Measurements from ENCODE around the gene ITPR2. TPM values are rescaled to one million over a fixed set of nuclear protein-coding genes. Genes with fewer than 3 reads are reported as not detected.

ITPR2 gene
- total RNA-seq, 1 donor: 19.2 TPM

DNA sequence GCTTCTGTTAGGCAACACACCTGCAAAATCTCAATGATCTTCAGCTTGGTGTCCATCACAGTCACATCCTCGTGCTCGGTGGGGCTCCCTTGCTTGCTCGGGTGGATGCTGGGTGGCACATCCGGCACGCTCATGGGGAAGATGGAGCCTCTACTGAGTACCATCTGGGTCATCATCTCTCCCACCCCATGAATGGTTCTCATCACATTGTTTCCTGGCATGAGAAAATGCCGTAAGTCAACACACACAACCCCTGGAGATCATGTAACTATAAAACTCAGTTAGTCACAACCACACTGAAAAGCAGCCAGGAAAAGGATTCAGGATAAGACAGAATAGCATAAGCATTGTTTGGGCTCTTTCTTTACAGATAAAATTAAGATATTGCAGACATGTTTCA, 201.1 kb downstream of the ITPR2 start:
- DNase-seq (ENCODE audit: insufficient read length, low spot score, missing footprints): peak; percentile 79
- H3K27ac ChIP-seq (ENCODE audit: low read depth, low read length): peak overlapping the region; percentile 87
- peaks cover 53% of the 10 kb centered on the region for H3K4me1 ChIP-seq (ENCODE audit: insufficient read depth, low read length)

DNA sequence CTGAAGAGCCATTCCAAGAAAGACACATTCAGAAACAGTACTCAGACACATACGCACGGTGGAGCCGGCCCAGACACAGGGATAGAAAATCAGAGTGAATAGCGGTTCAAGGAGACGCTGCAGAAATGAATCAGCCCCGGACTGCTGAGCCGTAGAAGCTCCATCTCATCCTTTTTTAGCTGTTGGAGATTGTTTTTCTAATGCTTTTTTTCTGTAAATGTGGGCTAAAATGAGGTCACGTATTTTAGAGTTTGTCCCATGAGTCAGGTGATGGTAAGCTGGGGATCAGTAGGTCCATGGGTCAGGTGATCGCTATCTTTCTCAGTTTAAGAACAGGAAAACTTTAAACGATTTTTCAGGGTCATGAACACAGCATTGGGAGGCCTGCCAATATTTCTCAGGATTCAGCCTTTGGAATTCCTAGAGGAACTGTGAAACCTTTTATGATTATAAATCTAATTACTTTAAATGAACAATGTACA, 202.4 kb downstream of the ITPR2 start:
- Histone ChIP-seq H3K4me2 (ENCODE audit: insufficient read depth, low read length) (peak overlapping the region; percentile 85), H3K27me3 (ENCODE audit: insufficient read depth, low read length) (no peaks in the 10 kb centered on the region), H3K4me1 (ENCODE audit: insufficient read depth, low read length) (peaks cover 46% of the 10 kb centered on the region), H3K36me3 (ENCODE audit: insufficient read depth, low read length) (no peaks in the 10 kb centered on the region), H3K79me2 (ENCODE audit: insufficient read depth, low read length) (no peaks in the 10 kb centered on the region), H2AFZ (ENCODE audit: low read length) (peak overlapping the region; percentile 43), H4K20me1 (ENCODE audit: insufficient read depth, low read length) (no peaks in the 10 kb centered on the region), H3K27ac (ENCODE audit: low read depth, low read length) (peak overlapping the region; percentile 87), H3K4me3 (ENCODE audit: insufficient read depth, low read length) (peak overlapping the region; percentile 53), H3K9me3 (ENCODE audit: low read depth, low read length) (no peaks in the 10 kb centered on the region)
- DNase-seq (ENCODE audit: insufficient read length, low spot score, missing footprints): peak; percentile 39
- TF ChIP-seq, protein P1, sequence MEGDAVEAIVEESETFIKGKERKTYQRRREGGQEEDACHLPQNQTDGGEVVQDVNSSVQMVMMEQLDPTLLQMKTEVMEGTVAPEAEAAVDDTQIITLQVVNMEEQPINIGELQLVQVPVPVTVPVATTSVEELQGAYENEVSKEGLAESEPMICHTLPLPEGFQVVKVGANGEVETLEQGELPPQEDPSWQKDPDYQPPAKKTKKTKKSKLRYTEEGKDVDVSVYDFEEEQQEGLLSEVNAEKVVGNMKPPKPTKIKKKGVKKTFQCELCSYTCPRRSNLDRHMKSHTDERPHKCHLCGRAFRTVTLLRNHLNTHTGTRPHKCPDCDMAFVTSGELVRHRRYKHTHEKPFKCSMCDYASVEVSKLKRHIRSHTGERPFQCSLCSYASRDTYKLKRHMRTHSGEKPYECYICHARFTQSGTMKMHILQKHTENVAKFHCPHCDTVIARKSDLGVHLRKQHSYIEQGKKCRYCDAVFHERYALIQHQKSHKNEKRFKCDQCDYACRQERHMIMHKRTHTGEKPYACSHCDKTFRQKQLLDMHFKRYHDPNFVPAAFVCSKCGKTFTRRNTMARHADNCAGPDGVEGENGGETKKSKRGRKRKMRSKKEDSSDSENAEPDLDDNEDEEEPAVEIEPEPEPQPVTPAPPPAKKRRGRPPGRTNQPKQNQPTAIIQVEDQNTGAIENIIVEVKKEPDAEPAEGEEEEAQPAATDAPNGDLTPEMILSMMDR (IDR thresholded peaks at IDR 0.05; ENCODE audit: extremely low read depth, low read depth, low read length): no peak

More for the DNA sequence above, 201.1 kb downstream of the ITPR2 start:
- no peaks in the 10 kb centered on the region for H4K20me1 ChIP-seq (ENCODE audit: insufficient read depth, low read length)
- TF ChIP-seq, protein P1 (IDR thresholded peaks at IDR 0.05; ENCODE audit: extremely low read depth, low read depth, low read length): no peak
- H3K36me3 ChIP-seq (ENCODE audit: insufficient read depth, low read length): no peaks in the 10 kb centered on the region
- no peaks in the 10 kb centered on the region for H3K27me3 ChIP-seq (ENCODE audit: insufficient read depth, low read length)
- no peak overlapping the region for H2AFZ ChIP-seq (ENCODE audit: low read length)
- H3K4me3 ChIP-seq (ENCODE audit: insufficient read depth, low read length): no peak overlapping the region
- H3K4me2 ChIP-seq (ENCODE audit: insufficient read depth, low read length): peak overlapping the region; percentile 15
- no peaks in the 10 kb centered on the region for H3K79me2 ChIP-seq (ENCODE audit: insufficient read depth, low read length)
- H3K9me3 ChIP-seq (ENCODE audit: low read depth, low read length): no peaks in the 10 kb centered on the region

DNA sequence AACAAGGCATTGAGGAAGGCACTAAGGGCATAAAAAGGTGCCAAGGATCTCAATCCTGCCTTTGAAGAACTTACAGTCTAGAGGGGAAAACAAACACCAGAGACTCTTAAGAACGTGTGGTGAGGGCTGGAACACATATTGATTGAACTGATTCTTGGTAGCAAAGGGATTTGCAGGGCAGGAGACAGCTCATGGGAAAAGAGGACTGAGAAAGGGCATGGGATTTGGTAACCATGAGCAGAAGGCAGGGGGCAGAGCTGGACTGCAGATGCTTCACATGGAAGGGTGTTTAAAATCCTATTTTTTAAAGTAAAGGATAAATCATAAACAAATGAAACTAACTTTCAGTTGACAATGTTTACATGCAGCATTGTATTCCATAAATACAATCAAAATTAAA, 203.1 kb downstream of the ITPR2 start:
- no peak for DNase-seq (ENCODE audit: insufficient read length, low spot score, missing footprints)
- Histone ChIP-seq H3K9me3 (ENCODE audit: low read depth, low read length) (no peaks in the 10 kb centered on the region), H3K4me1 (ENCODE audit: insufficient read depth, low read length) (peaks cover 46% of the 10 kb centered on the region), H3K27me3 (ENCODE audit: insufficient read depth, low read length) (no peaks in the 10 kb centered on the region), H3K79me2 (ENCODE audit: insufficient read depth, low read length) (no peaks in the 10 kb centered on the region), H2AFZ (ENCODE audit: low read length) (peak overlapping the region; percentile 11), H3K36me3 (ENCODE audit: insufficient read depth, low read length) (no peaks in the 10 kb centered on the region), H3K4me2 (ENCODE audit: insufficient read depth, low read length) (peak overlapping the region; percentile 85), H3K27ac (ENCODE audit: low read depth, low read length) (peak overlapping the region; percentile 87), H4K20me1 (ENCODE audit: insufficient read depth, low read length) (no peaks in the 10 kb centered on the region), H3K4me3 (ENCODE audit: insufficient read depth, low read length) (peak overlapping the region; percentile 53)
- TF ChIP-seq, protein P1 (IDR thresholded peaks at IDR 0.05; ENCODE audit: extremely low read depth, low read depth, low read length): peak; percentile 62

DNA sequence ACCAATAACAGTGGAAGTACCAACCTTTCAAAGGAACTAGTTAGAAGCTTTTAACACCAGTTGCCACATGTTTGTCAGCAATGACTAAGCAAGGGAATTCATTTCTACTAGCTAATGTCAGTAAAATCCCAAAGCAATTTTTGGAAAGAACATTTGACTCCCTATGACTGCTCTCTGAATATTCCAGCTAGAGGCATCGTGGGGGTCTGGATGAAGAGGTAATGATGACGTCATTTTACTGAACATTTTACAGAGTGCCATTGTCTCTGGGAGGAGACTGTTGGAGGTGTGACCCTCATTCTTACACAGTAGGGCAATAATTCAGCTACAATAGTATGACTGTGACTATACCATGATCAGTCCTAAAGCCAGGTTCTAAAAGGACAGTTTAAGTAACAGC, 204.8 kb downstream of the ITPR2 start:
- peaks cover 40% of the 10 kb centered on the region for H3K4me1 ChIP-seq (ENCODE audit: insufficient read depth, low read length)
- H2AFZ ChIP-seq (ENCODE audit: low read length): no peak overlapping the region
- DNase-seq (ENCODE audit: insufficient read length, low spot score, missing footprints): no peak
- no peaks in the 10 kb centered on the region for H4K20me1 ChIP-seq (ENCODE audit: insufficient read depth, low read length)
- no peaks in the 10 kb centered on the region for H3K36me3 ChIP-seq (ENCODE audit: insufficient read depth, low read length)
- no peaks in the 10 kb centered on the region for H3K79me2 ChIP-seq (ENCODE audit: insufficient read depth, low read length)
- no peaks in the 10 kb centered on the region for H3K9me3 ChIP-seq (ENCODE audit: low read depth, low read length)
- H3K4me2 ChIP-seq (ENCODE audit: insufficient read depth, low read length): no peak overlapping the region
- H3K27ac ChIP-seq (ENCODE audit: low read depth, low read length): no peak overlapping the region
- no peaks in the 10 kb centered on the region for H3K27me3 ChIP-seq (ENCODE audit: insufficient read depth, low read length)
- TF ChIP-seq, protein P1 (IDR thresholded peaks at IDR 0.05; ENCODE audit: extremely low read depth, low read depth, low read length): no peak
- no peak overlapping the region for H3K4me3 ChIP-seq (ENCODE audit: insufficient read depth, low read length)
